Psoas muscle (tissue), 8 donors: Measurements from ENCODE around the gene SSX1. TPM values are rescaled to one million over a fixed set of nuclear protein-coding genes. Genes with fewer than 3 reads are reported as not detected.
"Not testable (repeated sequence)": the region's sequence is repeated elsewhere in the genome, so short reads cannot be mapped to it uniquely, and the experiment has no call there.

Experiments used
- ATAC-seq, 4 donors: fragments of 200-7000 bp; cut with Tn5 transposase; one replicate each; pipeline ENCODE4 v1.9.1; 2020; ENCODE audit warnings: moderate library complexity in 3 of 4, mild to moderate bottlenecking in 2 of 4
- DNase-seq, 2 donors: peaks; one replicate each; pipeline ENCODE4 v3.0.0-alpha.2; 2020
- H3K27ac ChIP-seq: fragments of 200-600 bp; one replicate; pipeline ENCODE4 v1.8.0; 2022
- H3K27me3 ChIP-seq, 3 donors: fragments of 200-600 bp in 1 of 3; one replicate each; pipeline versions ENCODE4 v1.6.1 to v1.8.0; 2013 to 2022; ENCODE audit warnings: low read length in 2 of 3, mild to moderate bottlenecking in 2 of 3, moderate library complexity in 1 of 3; ENCODE audit not compliant: insufficient read depth in 3 of 3
- H3K36me3 ChIP-seq, 2 donors: fragments of 200-600 bp in 1 of 2; one replicate each; pipeline versions ENCODE4 v1.6.1 to v1.8.0; 2013 to 2022; ENCODE audit warnings: low read depth in 1 of 2, mild to moderate bottlenecking in 1 of 2, moderate library complexity in 1 of 2; ENCODE audit not compliant: insufficient read depth in 1 of 2
- H3K4me1 ChIP-seq: fragments of 200-600 bp; one replicate; pipeline ENCODE4 v1.8.0; 2022
- H3K4me3 ChIP-seq: fragments of 200-600 bp; one replicate; pipeline ENCODE4 v1.8.0; 2022; ENCODE audit warnings: mild to moderate bottlenecking
- H3K9me3 ChIP-seq: fragments of 200-600 bp; one replicate; pipeline ENCODE4 v1.8.0; 2022
- CTCF ChIP-seq: fragments of 200-600 bp; IDR thresholded peaks from one replicate; pipeline ENCODE4 v1.8.0; 2022; ENCODE audit warnings: antibody characterized with exemption
- WGBS, 3 donors: extraction: QIAGEN DNeasy Blood & Tissue Kit; methylation state at CpG; one replicate each; pipeline versions ENCODE4 v1.1.6 to v1.1.7; 2013; 5-methylcytosine and 5-hydroxymethylcytosine counted together
- intact Hi-C, 2 donors: fragments of 100-400 bp; cut with DNase I; formaldehyde crosslinking; loops; one replicate each; pipeline versions ENCODE4 v1.11.0 to v1.14.2; 2022
- long read RNA-seq, 2 donors: library from polyadenylated mRNA; unstranded; transcript quantifications; one replicate each; pipeline ENCODE4 v2.0.0, GENCODE V29; 2021
- polyA plus RNA-seq, 3 donors: library from polyadenylated mRNA; stranded (reverse); fragments of 200-250 nt; gene quantifications; one replicate each; pipeline ENCODE4 v1.2.3, GENCODE V29; 2013
- total RNA-seq, 4 donors: library from RNA; stranded (reverse); fragmentation: NEBNext Ultra II Directional in 2 of 4; extraction: Animal tissue kit (Norgen Biotek cat#: 25700) in 2 of 4; gene quantifications; one replicate each; pipeline versions ENCODE4 v1.2.1 to v1.2.4, GENCODE V29; 2021 to 2023
- donor health status: healthy with polysubstance abuse.
- donor health status: DM: no; HTN: no; CAD: no; lungs with moderate emphysema.
- donor health status: Bipolar disorder and iron deficiency.
- donor health status: healthy.
- donor health status: DM: yes; HTN: yes; CAD: no.
- donor health status: DM: no; HTN: no; CAD: no.
- donor health status: DM: no; HTN: no; CAD: no.
- donor health status: DM: yes; HTN: yes; CAD: no.

Gene SSX1
- not detected for total RNA-seq
- not detected for polyA plus RNA-seq
- long read RNA-seq, donor 1: 0 reads
- long read RNA-seq, donor 2: 0 reads

GRCh38 chrX:48255062-48255796 lies at the start of gene SSX1:
SSX1 (plus strand) TSS chrX:48255392; CDS start chrX:48257242, 1,850 bp downstream.
- H3K4me3 ChIP-seq, H3K4me1 ChIP-seq, DNase-seq, ATAC-seq, H3K9me3 ChIP-seq, H3K27me3 ChIP-seq, intact Hi-C loops, H3K36me3 ChIP-seq, H3K27ac ChIP-seq: not testable (repeated sequence)
- WGBS, 3 donors: 87 to 92% (median 89%) methylated on average over 19 to 20 of the region's 20 CpGs

GRCh38 chrX:48214341-48214740 lies 40.9 kb upstream of the SSX1 start:
- H3K27ac ChIP-seq, H3K4me3 ChIP-seq, DNase-seq, H3K4me1 ChIP-seq, H3K9me3 ChIP-seq, intact Hi-C loops, ATAC-seq, H3K36me3 ChIP-seq: not testable (repeated sequence)
- 23 to 39% (median 30%) methylated on average over 4 of the region's 4 CpGs for WGBS, 3 donors
- peaks cover 0 to 11% (median 0%) of the 10 kb centered on the region in 3 donors for H3K27me3 ChIP-seq

- DNase-seq, H3K4me3 ChIP-seq, H3K4me1 ChIP-seq, intact Hi-C loops, H3K36me3 ChIP-seq, H3K27me3 ChIP-seq, ATAC-seq, H3K27ac ChIP-seq, H3K9me3 ChIP-seq: not testable (repeated sequence)
- WGBS, 3 donors: 81 to 96% (median 85%) methylated on average over 4 of the region's 4 CpGs
Measured at GRCh38 chrX:48224196-48224595, 31.0 kb upstream of the SSX1 start.

GRCh38 chrX:48252945-48253344 lies 2.2 kb upstream of the SSX1 start:
- not testable (repeated sequence) for DNase-seq, H3K4me1 ChIP-seq

GRCh38 chrX:48274365-48274764 lies 19.2 kb downstream of the SSX1 start:
- H3K36me3 ChIP-seq, H3K4me3 ChIP-seq, H3K27ac ChIP-seq, intact Hi-C loops, H3K9me3 ChIP-seq, H3K27me3 ChIP-seq, DNase-seq, H3K4me1 ChIP-seq, ATAC-seq: not testable (repeated sequence)

More at GRCh38 chrX:48252945-48253344, 2.2 kb upstream of the SSX1 start:
- intact Hi-C loops, H3K9me3 ChIP-seq, H3K27me3 ChIP-seq, ATAC-seq, H3K27ac ChIP-seq, H3K4me3 ChIP-seq, H3K36me3 ChIP-seq: not testable (repeated sequence)
- WGBS, 3 donors: 40 to 51% (median 49%) methylated on average over 4 to 6 of the region's 6 CpGs

GRCh38 chrX:48278958-48279357 lies 23.8 kb downstream of the SSX1 start:
- DNase-seq: peak; percentile 11 to 69

GRCh38 chrX:48280729-48281128 lies 25.5 kb downstream of the SSX1 start:
- H3K4me1 ChIP-seq, H3K4me3 ChIP-seq, H3K36me3 ChIP-seq, DNase-seq, H3K27ac ChIP-seq, H3K27me3 ChIP-seq, H3K9me3 ChIP-seq, ATAC-seq, intact Hi-C loops: not testable (repeated sequence)
- 74 to 90% (median 83%) methylated on average over 2 to 3 of the region's 3 CpGs for WGBS, 3 donors

More at GRCh38 chrX:48278958-48279357, 23.8 kb downstream of the SSX1 start:
- Histone ChIP-seq H3K4me1 (no peaks in the 10 kb centered on the region), H3K27ac (no peak overlapping the region), H3K27me3 (no peaks in the 10 kb centered on the region), H3K9me3 (no peaks in the 10 kb centered on the region), H3K4me3 (no peak overlapping the region), H3K36me3 (no peaks in the 10 kb centered on the region)
- peak in 1 of 4 donors; percentile 43 for ATAC-seq
- intact Hi-C loops: no loop called here
- WGBS, 3 donors: 56 to 71% (median 68%) methylated on average over 9 of the region's 9 CpGs
- no peak for TF ChIP-seq CTCF
